HG03175 (cell line): Measurements from ENCODE around the gene ANKH.

ENCODE experiments used
- ATAC-seq: cut with Tn5 transposase; IDR thresholded peaks from one replicate; pipeline ENCODE4 v1.9.1; 2021; ENCODE audit warnings: mild to moderate bottlenecking, moderate library complexity; ENCODE audit not compliant: unreplicated experiment

Gene ANKH

GRCh38 chr5:14741801-14742440 is 129.7 kb downstream of the ANKH start:
- no peak for ATAC-seq

- no peak for ATAC-seq
Measured at GRCh38 chr5:14741131-14741530, 130.4 kb downstream of the ANKH start.

- ATAC-seq, result no peak
Measured at GRCh38 chr5:14739981-14740380, 131.6 kb downstream of the ANKH start.

DNA sequence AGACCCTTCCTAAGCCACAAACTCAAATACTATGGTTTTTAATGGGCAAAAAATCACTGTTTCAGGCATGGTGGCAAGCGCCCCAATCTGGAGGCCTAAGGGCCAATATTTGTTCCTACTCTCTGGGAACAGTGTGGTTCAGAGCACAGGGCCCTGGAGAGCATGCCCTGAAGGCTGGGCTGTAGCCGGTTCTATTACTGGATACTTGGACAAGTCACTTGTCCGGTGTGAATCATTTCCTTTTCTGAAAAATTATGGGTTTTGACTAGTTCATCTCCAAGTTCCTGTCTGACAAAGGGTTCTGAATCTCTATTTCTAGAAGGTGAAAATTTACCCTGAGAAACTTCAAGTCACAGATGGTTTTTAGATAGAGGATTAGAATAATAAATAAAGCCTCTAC is 132.0 kb downstream of the ANKH start:
- no peak for ATAC-seq

DNA sequence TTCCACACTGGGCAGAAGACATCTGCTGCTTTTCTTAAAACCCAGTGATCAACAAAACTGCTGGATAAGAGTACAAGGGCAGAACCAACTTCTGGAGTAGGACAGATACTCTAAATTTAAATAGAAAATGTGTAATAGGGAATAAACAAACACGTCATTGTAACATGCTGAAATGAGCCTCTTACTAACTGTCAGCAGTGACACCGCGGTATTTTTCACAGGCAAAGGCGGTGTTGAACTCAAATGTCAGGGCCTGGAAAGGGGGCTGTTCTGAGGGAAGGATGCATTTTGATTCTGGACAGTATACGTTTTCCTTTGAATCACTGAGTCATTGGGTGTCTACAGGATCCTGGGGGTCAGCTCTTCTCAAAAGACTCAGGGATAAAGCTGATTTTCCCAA is 133.5 kb downstream of the ANKH start:
- no peak for ATAC-seq

DNA sequence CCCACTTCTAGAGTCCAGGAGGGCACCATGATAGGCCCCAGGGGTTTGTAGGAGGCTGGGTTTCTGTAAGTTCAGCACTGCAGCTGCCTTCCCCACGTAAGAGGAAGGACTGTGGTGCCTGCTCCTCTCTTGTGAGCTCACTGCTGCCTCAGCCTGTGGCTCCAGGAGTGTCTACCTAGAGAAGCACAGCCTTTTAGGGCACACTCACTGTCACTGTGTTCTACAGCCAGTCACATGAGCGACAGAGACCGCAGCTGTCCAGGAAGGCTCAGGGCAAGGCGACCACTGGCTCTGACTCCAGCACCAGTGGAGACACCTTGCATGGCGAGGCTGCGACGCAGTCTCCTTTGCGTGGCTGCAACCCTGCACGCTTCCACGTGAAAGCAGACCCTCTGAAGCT is 134.3 kb downstream of the ANKH start:
- no peak for ATAC-seq

DNA sequence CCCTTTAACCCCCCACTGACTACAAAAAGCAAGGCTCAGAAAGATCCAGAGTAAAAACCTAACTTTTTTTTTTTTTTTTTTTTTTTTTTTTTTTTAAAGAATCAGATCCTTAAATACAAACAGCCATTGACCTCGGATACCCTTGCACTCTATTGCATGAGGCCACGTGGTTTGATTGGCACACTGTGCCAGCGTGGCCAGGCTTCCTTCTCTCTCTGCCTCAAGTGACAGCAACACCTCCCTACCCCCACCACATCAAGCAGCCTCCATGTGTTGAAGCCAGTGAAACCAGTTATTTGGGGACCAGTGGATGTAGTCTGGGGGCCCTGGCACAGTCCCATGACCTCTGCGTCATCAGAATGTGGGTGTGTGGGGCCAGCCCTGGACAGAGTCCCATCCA is 135.6 kb downstream of the ANKH start:
- ATAC-seq, result no peak

- ATAC-seq, result no peak
Measured at GRCh38 chr5:14734396-14734795, 137.2 kb downstream of the ANKH start.

DNA sequence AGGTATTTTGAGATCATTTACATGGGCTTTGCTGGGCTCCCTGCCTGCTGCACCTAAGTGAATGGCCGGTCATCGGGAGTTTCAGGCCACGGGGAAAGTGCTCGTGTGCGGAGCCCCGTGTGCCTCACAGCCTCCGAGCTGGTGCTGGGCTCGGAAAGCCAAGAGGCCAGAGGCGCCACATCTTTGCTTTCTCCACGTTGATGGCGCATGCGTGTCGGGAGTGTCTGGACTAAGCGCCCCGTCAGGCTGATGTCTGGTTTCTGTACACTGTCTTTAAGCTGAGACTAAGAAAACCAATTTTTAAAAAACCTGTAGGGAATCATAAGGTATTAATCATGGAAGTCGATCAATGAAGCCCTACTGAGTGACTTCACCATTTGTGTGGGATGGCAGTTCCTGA is 137.9 kb downstream of the ANKH start:
- no peak for ATAC-seq

GRCh38 chr5:14732991-14733390 is 138.6 kb downstream of the ANKH start:
- ATAC-seq, result no peak

GRCh38 chr5:14730881-14731280 is 140.7 kb downstream of the ANKH start:
- ATAC-seq, result no peak

GRCh38 chr5:14730466-14730865 is 141.1 kb downstream of the ANKH start:
- ATAC-seq, result no peak

- no peak for ATAC-seq
Measured at GRCh38 chr5:14729448-14730385, 141.9 kb downstream of the ANKH start.

DNA sequence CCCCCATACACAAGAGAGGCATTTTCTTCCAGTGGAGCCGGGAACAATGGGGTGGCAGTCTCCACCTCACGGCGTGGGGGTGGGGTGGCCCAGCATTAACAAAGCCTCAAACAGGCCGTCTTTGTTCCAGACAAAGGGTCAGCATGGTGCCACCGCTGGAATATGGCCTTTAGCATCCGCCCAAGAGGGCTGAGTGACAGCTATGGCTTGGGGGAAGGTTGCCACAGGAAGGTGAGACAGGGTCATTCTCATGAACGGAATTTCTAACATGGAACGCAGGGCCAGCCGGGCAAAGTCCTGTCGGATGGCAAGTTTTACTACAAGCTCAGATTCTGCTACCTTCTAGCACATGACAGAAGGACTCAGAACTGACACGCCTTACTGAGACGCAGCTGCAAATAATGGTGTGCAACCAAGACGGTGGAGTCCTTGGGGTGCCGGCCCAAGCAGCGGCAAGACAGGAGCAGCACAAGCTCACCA is 143.1 kb downstream of the ANKH start:
- no peak for ATAC-seq

DNA sequence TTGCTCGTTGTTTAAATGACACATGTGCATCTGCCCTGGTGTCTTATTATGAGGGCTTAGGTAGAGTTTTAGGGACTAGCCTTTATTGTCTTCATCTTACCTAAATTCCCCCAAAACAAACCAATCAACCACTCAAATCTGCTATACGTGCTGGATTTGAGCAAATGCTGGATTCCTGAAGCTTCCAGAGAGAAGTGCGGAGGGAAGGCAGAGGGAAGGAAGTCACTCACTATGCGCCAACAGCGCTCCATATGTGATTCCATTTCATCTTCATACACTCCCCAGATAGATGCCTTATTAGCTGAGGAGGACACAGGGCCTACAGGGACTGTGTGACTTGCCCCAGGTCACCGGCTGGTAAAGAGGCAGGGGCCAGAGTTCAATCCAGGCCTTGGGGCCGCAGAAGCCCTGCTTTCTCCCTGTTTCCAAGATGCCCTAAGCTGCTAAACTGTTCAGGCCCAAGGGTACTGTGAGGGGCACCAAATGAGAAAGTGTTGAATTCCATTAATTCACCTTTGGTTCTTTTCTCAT is 143.6 kb downstream of the ANKH start:
- ATAC-seq, result no peak

DNA sequence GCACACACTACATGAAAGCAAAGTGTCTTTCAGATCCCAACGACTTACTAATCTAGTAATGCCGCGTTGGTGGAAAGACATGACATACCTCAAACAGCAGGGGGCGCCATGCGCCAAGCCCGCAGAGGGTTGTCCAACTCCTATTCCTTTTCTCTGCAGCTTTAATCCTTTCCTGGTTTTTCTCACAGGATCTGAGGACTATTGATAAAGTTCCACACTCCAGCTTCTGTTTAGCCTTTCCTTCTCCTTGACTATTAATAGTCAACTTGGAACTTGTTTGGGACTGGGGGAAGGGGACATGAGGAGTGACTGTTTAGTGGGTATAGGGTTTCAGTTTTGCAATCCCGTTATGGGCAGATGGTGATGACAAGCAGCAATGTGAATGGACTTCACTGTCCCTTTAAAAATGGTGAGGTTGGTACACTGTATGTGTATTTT is 144.1 kb downstream of the ANKH start:
- peak; percentile 71 for ATAC-seq

GRCh38 chr5:14726066-14726838 is 145.3 kb downstream of the ANKH start:
- no peak for ATAC-seq

GRCh38 chr5:14724633-14725032 is 146.9 kb downstream of the ANKH start:
- ATAC-seq, result no peak

DNA sequence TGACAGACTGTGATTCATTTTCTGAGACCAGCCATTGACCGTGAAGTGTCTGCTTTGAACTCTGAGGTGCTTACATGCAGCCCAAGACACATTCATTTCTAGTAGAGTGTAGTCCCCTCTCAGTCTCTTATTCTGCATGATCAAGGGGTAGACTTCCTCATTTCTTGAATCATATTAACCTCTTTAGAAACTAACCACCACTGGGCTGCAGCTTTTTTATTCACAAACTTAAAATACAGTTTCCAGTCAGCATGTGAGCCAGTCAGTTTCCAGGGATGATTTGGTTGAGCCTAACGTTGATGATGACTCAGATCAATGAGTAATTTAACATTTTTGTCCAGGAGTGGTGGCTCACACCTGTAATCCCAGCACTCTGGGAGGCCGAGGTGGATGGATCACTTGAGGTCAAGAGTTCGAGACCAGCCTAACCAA is 147.9 kb downstream of the ANKH start:
- no peak for ATAC-seq

- ATAC-seq, result no peak
Measured at GRCh38 chr5:14722923-14723322, 148.7 kb downstream of the ANKH start.
